Liver (tissue), 3 donors: ENCODE results near the gene ENGASE.

ENCODE experiments used
- CTCF ChIP-seq: fragments of 150-350 bp; IDR thresholded peaks from 2 replicates; pipeline ENCODE4 v1.5.1; 2017; ENCODE audit warnings: improper control_type of control experiment, low read depth, low read length; ENCODE audit not compliant: missing input control
- RXRA ChIP-seq, 2 donors: IDR thresholded peaks; 2 replicates each; pipeline ENCODE4 v1.6.1; 2017 to 2018; ENCODE audit warnings: antibody characterized with exemption in 2 of 2, mild to moderate bottlenecking in 1 of 2
- TAF1 ChIP-seq: conservative IDR thresholded peaks from 2 replicates; pipeline ENCODE4 v1.6.1; 2016; ENCODE audit warnings: antibody characterized with exemption, mild to moderate bottlenecking
- donor health status: healthy.
- donor health status: healthy.

- TF ChIP-seq CTCF, result no peak
- TF ChIP-seq TAF1, result no peak
- no peak for TF ChIP-seq RXRA (IDR thresholded peaks at IDR 0.05)
Observed at GRCh38 chr17:79095345-79096055, 20.9 kb downstream of the ENGASE start.
